Measurements from ENCODE around the gene THOC2.

GRCh38 chrX:123665197-123665596 is 67.7 kb downstream of the THOC2 start:
- TF ChIP-seq CTCF (IDR thresholded peaks at IDR 0.05): no peak
- TF ChIP-seq POLR2A (IDR thresholded peaks at IDR 0.05): no peak
